ENCODE measurements around the gene ADGRL3.

DNA sequence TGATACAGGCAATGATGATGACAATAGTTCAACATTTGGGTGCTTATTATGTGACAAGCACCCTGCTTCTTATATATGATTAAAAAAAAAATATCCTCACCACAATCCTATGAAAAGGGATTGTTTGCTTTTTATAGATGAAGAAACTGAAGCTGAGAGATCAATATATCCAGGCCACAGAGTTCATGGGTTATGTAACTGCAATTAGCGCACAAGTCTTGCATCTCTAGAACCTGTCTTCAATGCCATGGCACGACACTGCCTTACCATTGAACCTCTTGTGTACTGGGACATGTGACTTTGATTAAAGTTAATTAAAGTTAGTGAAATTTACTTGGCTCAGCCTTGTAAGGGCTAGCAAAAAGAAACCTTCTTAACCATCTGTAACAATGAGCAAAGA is 599.7 kb downstream of the ADGRL3 start:
- no peak for TF ChIP-seq CTCF (IDR thresholded peaks at IDR 0.05)
- no peak for TF ChIP-seq EZH2 (IDR thresholded peaks at IDR 0.05)

Data from neural progenitor cell (in vitro differentiated cells).